HepG2 (cell line): ENCODE data around the gene SERPINA6. TPM values are rescaled to one million over a fixed set of nuclear protein-coding genes. Genes with fewer than 3 reads are reported as not detected.

ENCODE experiments used
- ATAC-seq: fragments of 200-7000 bp; cut with Tn5 transposase; 3 replicates; pipeline ENCODE4 v1.9.1; 2020; ENCODE audit warnings: mild to moderate bottlenecking, moderate library complexity
- BruUV-seq: library from RNA; stranded (reverse); fragments of 400-500 nt; replicated peaks from 2 replicates; lab custom pipeline; 2021; lab: Mats Ljungman, UMichigan
- CTCF ChIA-PET: fragments of 300-600 bp; formaldehyde crosslinking; extraction: SDS; loops from one replicate; lab custom pipeline; 2021; ENCODE audit warnings: low total read pairs, inconsistent platforms, low intra/inter-chr PET ratio; lab: Yijun Ruan, JAX
- POLR2A ChIA-PET: fragments of 350-600 bp; sonication (Branson Sonifier 250); formaldehyde crosslinking; loops from one replicate; lab custom pipeline; 2020; ENCODE audit warnings: antibody characterized with exemption, inconsistent platforms; lab: Yijun Ruan, JAX
- DNase-seq: peaks from one replicate; pipeline ENCODE4 v3.0.0-alpha.2; 2015; ENCODE audit warnings: low spot score
- FAIRE-seq: peaks from 3 replicates; lab custom pipeline; 2011; peaks lifted over from hg19 to GRCh38; lab: Jason Lieb, UNC
- H2AFZ ChIP-seq: one replicate; pipeline ENCODE4 v1.6.1; 2011; ENCODE audit warnings: low read length, inconsistent platforms
- H3K27ac ChIP-seq: fragments of 300-600 bp; 3 replicates; pipeline ENCODE4 v1.8.0; 2011; ENCODE audit warnings: mixed run types, mild to moderate bottlenecking, mixed read lengths, low read length, inconsistent platforms; ENCODE audit not compliant: insufficient read depth; ENCODE audit errors: extremely low read length
- H3K27me3 ChIP-seq, 2 experiments: fragments of 200-600 bp in 1 of 2; 2 replicates in 1 of 2; 3 replicates in 1 of 2; pipeline versions ENCODE4 v1.6.0 to v1.8.0; 2011; ENCODE audit warnings: low read length in 2 of 2, mild to moderate bottlenecking in 2 of 2, moderate library complexity in 2 of 2, inconsistent platforms in 1 of 2; ENCODE audit not compliant: insufficient read depth in 2 of 2, control insufficient read depth in 1 of 2
- H3K36me3 ChIP-seq, 2 experiments: fragments of 200-600 bp in 1 of 2; replicated peaks in 1 of 2; 2 replicates in 1 of 2; 3 replicates in 1 of 2; pipeline versions ENCODE4 v1.5.1 to v1.8.0; 2011; ENCODE audit warnings: low read length in 2 of 2, inconsistent platforms in 1 of 2; ENCODE audit not compliant: insufficient read depth in 2 of 2, control insufficient read depth in 1 of 2
- H3K4me1 ChIP-seq: 2 replicates; pipeline ENCODE4 v1.5.1; 2012; ENCODE audit warnings: low read length, inconsistent platforms; ENCODE audit not compliant: insufficient read depth
- H3K4me2 ChIP-seq: 2 replicates; pipeline ENCODE4 v1.6.0; 2011; ENCODE audit warnings: low read depth, low read length, inconsistent platforms
- H3K4me3 ChIP-seq, 3 experiments: fragments of 200-600 bp in 1 of 3; sonication (generic), shearing (Covaris generic) in 1 of 3; replicated peaks in 1 of 3; 2 replicates each; pipeline ENCODE4 v1.5.1; 2011 to 2016; ENCODE audit warnings: low read length in 3 of 3, inconsistent platforms in 2 of 3, low read depth in 2 of 3, mild to moderate bottlenecking in 2 of 3, control low read depth in 1 of 3, mixed read lengths in 1 of 3; ENCODE audit not compliant: insufficient read depth in 1 of 3
- H3K79me2 ChIP-seq: one replicate; pipeline ENCODE4 v1.6.1; 2011; ENCODE audit warnings: low read length, inconsistent platforms; ENCODE audit not compliant: insufficient read depth
- H3K9ac ChIP-seq: 2 replicates; pipeline ENCODE4 v1.6.0; 2011; ENCODE audit warnings: mild to moderate bottlenecking, low read depth, low read length, inconsistent platforms; ENCODE audit not compliant: insufficient read depth
- H3K9me3 ChIP-seq: 2 replicates; pipeline ENCODE4 v1.5.1; 2012; ENCODE audit warnings: mild to moderate bottlenecking, low read length
- H4K20me1 ChIP-seq: 2 replicates; pipeline ENCODE4 v1.6.0; 2011; ENCODE audit warnings: inconsistent platforms, mild to moderate bottlenecking, low read length, moderate library complexity; ENCODE audit not compliant: insufficient read depth
- NFKBIZ ChIP-seq: IDR thresholded peaks from 2 replicates; pipeline ENCODE4 v1.6.1; 2018; ENCODE audit warnings: missing genetic modification reagents, missing compliant biosample characterization
- SKI ChIP-seq: fragments of 450-650 bp; IDR thresholded peaks from one replicate; pipeline ENCODE4 v1.6.1; 2018; ENCODE audit warnings: mild to moderate bottlenecking; ENCODE audit not compliant: partially characterized antibody
- SKIL ChIP-seq: sonication (generic); formaldehyde crosslinking; IDR thresholded peaks from 2 replicates; pipeline ENCODE4 v1.8.0; 2022; ENCODE audit warnings: missing genetic modification reagents, mild to moderate bottlenecking, moderate library complexity, borderline replicate concordance
- ZNF441 ChIP-seq: sonication (generic); formaldehyde crosslinking; IDR thresholded peaks from 2 replicates; pipeline ENCODE4 v1.7.0; 2021; ENCODE audit warnings: missing genetic modification reagents, borderline replicate concordance
- ZNF598 ChIP-seq: sonication (generic); formaldehyde crosslinking; IDR thresholded peaks from 2 replicates; pipeline ENCODE4 v1.5.1; 2020; ENCODE audit warnings: mild to moderate bottlenecking, missing genetic modification reagents, borderline replicate concordance
- ZNF768 ChIP-seq: sonication (generic); formaldehyde crosslinking; IDR thresholded peaks from 2 replicates; pipeline ENCODE4 v1.4.0; 2020; ENCODE audit warnings: missing genetic modification reagents
- WGBS: methylation state at CpG from one replicate; pipeline ENCODE4 v1.1.6; 2017; ENCODE audit warnings: low lambda C conversion rate; 5-methylcytosine and 5-hydroxymethylcytosine counted together
- in situ Hi-C: cut with HindIII; loops from 2 replicates; pipeline ENCODE4 v1.10.0; 2017; ENCODE audit warnings: low pct_unique_long_range_greater_than_20kb; ENCODE audit not compliant: extremely low pct_ligation_motif_present
- intact Hi-C: fragments of 100-400 bp; cut with micrococcal nuclease; formaldehyde crosslinking; loops from one replicate; pipeline ENCODE4 v1.10.0; 2022; ENCODE audit not compliant: unreplicated experiment
- polyA plus RNA-seq, 8 experiments: library from polyadenylated mRNA; depleted of rRNA in 3 of 8; stranded (reverse) in 7 of 8; unstranded in 1 of 8; fragments of >200 nt; fragmentation: Illumina TruSeq in 4 of 8; extraction: Trizol in 4 of 8; gene quantifications; 2 replicates each; pipeline versions ENCODE4 v1.2.1 to v1.2.3, GENCODE V29; 2011 to 2016; ENCODE audit warnings: low read depth in 4 of 8, missing spikeins in 1 of 8, mixed read lengths in 1 of 8; ENCODE audit not compliant: insufficient read depth in 1 of 8
- total RNA-seq, 5 experiments: library from RNA; depleted of rRNA; stranded (reverse); fragments of >200 nt; fragmentation: Illumina TruSeq; extraction: Trizol; gene quantifications; 2 replicates each; pipeline ENCODE4 v1.2.3, GENCODE V29; 2016; ENCODE audit warnings: low read depth in 1 of 5

SERPINA6 gene
- total and polyA plus RNA-seq, 2 of the 13 experiments (the other 11 are each of a cell fraction or from before 2014, with no cell fraction given), result 260 to 333 TPM

GRCh38 chr14:94368243-94368590, 45.1 kb upstream of the SERPINA6 start (continued):
- TF ChIP-seq SKIL (CRISPR knock-in tag) (no peak), ZNF441 (CRISPR knock-in tag) (no peak), SKI (no peak), ZNF598 (CRISPR knock-in tag) (no peak)

GRCh38 chr14:94367347-94368242, 44.5 kb upstream of the SERPINA6 start:
- Histone ChIP-seq H2AFZ (no peak overlapping the region), H3K4me2 (no peak overlapping the region), H3K9ac (no peak overlapping the region), H3K9me3 (no peaks in the 10 kb centered on the region), H3K4me1 (peaks cover 100% of the 10 kb centered on the region), H3K79me2 (no peaks in the 10 kb centered on the region), H4K20me1 (no peaks in the 10 kb centered on the region), H3K4me3 (no peak overlapping the region), H3K36me3 (no peaks in the 10 kb centered on the region), H3K27ac (no peak overlapping the region), H3K27me3 (no peaks in the 10 kb centered on the region)
- intact Hi-C loops (no loop called here), in situ Hi-C loops (no loop called here)
- DNase-seq (no peak), ATAC-seq (no peak), FAIRE-seq (no peak)
- BruUV-seq, result no TSS peak
- ChIA-PET CTCF (no interaction called here), POLR2A (interaction anchor here (1.0 to 1.9 kb wide), 2 partner anchors 9 to 45 kb away, joined by 3 to 9 read pairs; partner anchors contain the start of gene SERPINA6)
- TF ChIP-seq NFKBIZ (CRISPR knock-in tag), result no peak
- peak; percentile 47 for TF ChIP-seq ZNF768 (CRISPR knock-in tag)
- WGBS, result 77% methylated on average over 9 of the region's 12 CpGs
